A673 (cell line): Measurements from ENCODE around the gene ATP2A3.

Experiments used
- CTCF ChIP-seq: fragments of 300-800, 200-600 bp; sonication (generic); conservative IDR thresholded peaks from 2 replicates; pipeline ENCODE4 v1.5.1; 2017; ENCODE audit warnings: low read depth, mild to moderate bottlenecking, antibody characterized with exemption, low read length, moderate library complexity, mixed read lengths
- EZH2 ChIP-seq: fragments of 200-600 bp; sonication (generic); IDR thresholded peaks from 2 replicates; pipeline ENCODE4 v1.6.1; 2017; ENCODE audit warnings: borderline replicate concordance, low read depth, mild to moderate bottlenecking, mixed read lengths, antibody characterized with exemption, low read length; ENCODE audit not compliant: poor library complexity, severe bottlenecking

DNA sequence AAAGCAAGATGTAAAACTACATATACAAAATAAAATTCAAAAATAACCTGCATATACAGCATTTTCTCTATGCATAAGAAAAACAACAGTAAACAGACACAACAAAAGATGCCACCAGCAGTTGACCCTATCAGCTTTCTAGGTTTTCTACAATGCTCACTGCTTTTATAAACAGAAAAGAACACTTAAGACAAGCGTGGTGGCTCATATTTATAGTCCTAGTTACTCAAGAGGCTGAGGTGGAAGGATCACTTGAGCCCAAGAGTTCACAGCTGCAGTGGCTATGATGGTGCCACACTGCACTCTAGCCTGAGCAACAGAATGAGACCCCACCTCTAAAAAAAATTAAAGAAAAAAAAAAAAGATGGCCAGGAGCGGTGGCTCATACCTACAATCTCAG is 46.5 kb upstream of the ATP2A3 start:
- TF ChIP-seq CTCF (no peak), EZH2 (no peak)
